ENCODE results near the gene TMEM247. TPM values are rescaled to one million over a fixed set of nuclear protein-coding genes. Genes with fewer than 3 reads are reported as not detected.
"Not testable (repeated sequence)": the region's sequence is repeated elsewhere in the genome, so short reads cannot be mapped to it uniquely, and the experiment has no call there.

Gene TMEM247
- polyA plus RNA-seq, 3 donors from 2014 or later: not detected

- DNase-seq: no peak
- no peak overlapping the region for H3K27ac Mint-ChIP-seq
- peaks cover 18 to 20% (median 19%) of the 10 kb centered on the region in 3 donors for H3K36me3 Mint-ChIP-seq
- peaks cover 10 to 27% (median 25%) of the 10 kb centered on the region in 6 donors for H3K9me3 Mint-ChIP-seq
- H3K4me1 Mint-ChIP-seq: no peaks in the 10 kb centered on the region
- H3K27me3 Mint-ChIP-seq (ENCODE audit: low read depth in 3 of 3): peaks cover 0 to 1% (median 0%) of the 10 kb centered on the region in 3 donors
- no peak overlapping the region for H3K4me3 Mint-ChIP-seq
Observed at GRCh38 chr2:46514738-46515137, 35.4 kb downstream of the TMEM247 start.

GRCh38 chr2:46517485-46517884 lies 38.1 kb downstream of the TMEM247 start:
- H3K9me3 Mint-ChIP-seq: peaks cover 10 to 27% (median 25%) of the 10 kb centered on the region in 6 donors
- no peaks in the 10 kb centered on the region for H3K4me1 Mint-ChIP-seq
- DNase-seq: no peak
- H3K4me3 Mint-ChIP-seq: no peak overlapping the region
- H3K36me3 Mint-ChIP-seq: peaks cover 18 to 20% (median 18%) of the 10 kb centered on the region in 3 donors
- no peaks in the 10 kb centered on the region for H3K27me3 Mint-ChIP-seq (ENCODE audit: low read depth in 3 of 3)
- H3K27ac Mint-ChIP-seq: no peak overlapping the region

GRCh38 chr2:46518861-46519260 lies 39.5 kb downstream of the TMEM247 start:
- no peak overlapping the region for H3K27ac Mint-ChIP-seq
- no peaks in the 10 kb centered on the region for H3K4me1 Mint-ChIP-seq
- peaks cover 10 to 27% (median 25%) of the 10 kb centered on the region in 6 donors for H3K9me3 Mint-ChIP-seq
- DNase-seq: no peak
- H3K36me3 Mint-ChIP-seq: peaks cover 16 to 20% (median 18%) of the 10 kb centered on the region in 3 donors
- H3K4me3 Mint-ChIP-seq: no peak overlapping the region
- no peaks in the 10 kb centered on the region for H3K27me3 Mint-ChIP-seq (ENCODE audit: low read depth in 3 of 3)

GRCh38 chr2:46519265-46519664 lies 39.9 kb downstream of the TMEM247 start:
- H3K27me3 Mint-ChIP-seq (ENCODE audit: low read depth in 3 of 3): no peaks in the 10 kb centered on the region
- no peaks in the 10 kb centered on the region for H3K4me1 Mint-ChIP-seq
- peaks cover 10 to 27% (median 23%) of the 10 kb centered on the region in 6 donors for H3K9me3 Mint-ChIP-seq
- no peak for DNase-seq
- H3K27ac Mint-ChIP-seq: no peak overlapping the region
- H3K36me3 Mint-ChIP-seq: peaks cover 16 to 19% (median 17%) of the 10 kb centered on the region in 3 donors
- H3K4me3 Mint-ChIP-seq: no peak overlapping the region

- peaks cover 10 to 18% (median 10%) of the 10 kb centered on the region in 3 donors for H3K36me3 Mint-ChIP-seq
- no peak overlapping the region for H3K27ac Mint-ChIP-seq
- no peaks in the 10 kb centered on the region for H3K4me1 Mint-ChIP-seq
- peaks cover 0 to 1% (median 0%) of the 10 kb centered on the region in 3 donors for H3K27me3 Mint-ChIP-seq (ENCODE audit: low read depth in 3 of 3)
- no peak for DNase-seq
- no peak overlapping the region for H3K4me3 Mint-ChIP-seq
- H3K9me3 Mint-ChIP-seq: peaks cover 7 to 21% (median 14%) of the 10 kb centered on the region in 6 donors
Observed at GRCh38 chr2:46520130-46520711, 40.9 kb downstream of the TMEM247 start.

- peaks cover under 1 to 9% (median 1%) of the 10 kb centered on the region in 3 donors for H3K36me3 Mint-ChIP-seq
- peaks cover under 1 to 11% (median 4%) of the 10 kb centered on the region in 6 donors for H3K9me3 Mint-ChIP-seq
- no peak for DNase-seq
- H3K4me3 Mint-ChIP-seq: no peak overlapping the region
- H3K4me1 Mint-ChIP-seq: no peaks in the 10 kb centered on the region
- peaks cover 0 to 2% (median 1%) of the 10 kb centered on the region in 3 donors for H3K27me3 Mint-ChIP-seq (ENCODE audit: low read depth in 3 of 3)
- H3K27ac Mint-ChIP-seq: no peak overlapping the region
Observed at GRCh38 chr2:46521215-46521683, 41.9 kb downstream of the TMEM247 start.

GRCh38 chr2:46522385-46522784 lies 43.0 kb downstream of the TMEM247 start:
- DNase-seq; H3K27ac Mint-ChIP-seq; H3K4me3 Mint-ChIP-seq; H3K9me3 Mint-ChIP-seq; H3K27me3 Mint-ChIP-seq (ENCODE audit: low read depth in 3 of 3); H3K4me1 Mint-ChIP-seq: not testable (repeated sequence)
- H3K36me3 Mint-ChIP-seq: peaks cover 0 to 14% (median 6%) of the 10 kb centered on the region in 3 donors

GRCh38 chr2:46525522-46526155 lies 46.3 kb downstream of the TMEM247 start:
- H3K4me1 Mint-ChIP-seq: no peaks in the 10 kb centered on the region
- no peak for DNase-seq
- no peaks in the 10 kb centered on the region for H3K9me3 Mint-ChIP-seq
- no peak overlapping the region for H3K4me3 Mint-ChIP-seq
- H3K36me3 Mint-ChIP-seq: peaks cover 2 to 14% (median 6%) of the 10 kb centered on the region in 3 donors
- peaks cover 0 to 2% (median 1%) of the 10 kb centered on the region in 3 donors for H3K27me3 Mint-ChIP-seq (ENCODE audit: low read depth in 3 of 3)
- H3K27ac Mint-ChIP-seq: no peak overlapping the region

GRCh38 chr2:46528880-46529279 lies 49.5 kb downstream of the TMEM247 start:
- Mint-ChIP-seq H3K27ac (no peak overlapping the region), H3K9me3 (no peaks in the 10 kb centered on the region), H3K36me3 (peaks cover 2 to 18% (median 6%) of the 10 kb centered on the region in 3 donors), H3K27me3 (ENCODE audit: low read depth in 3 of 3) (peaks cover 0 to 2% (median 1%) of the 10 kb centered on the region in 3 donors), H3K4me3 (no peak overlapping the region), H3K4me1 (peaks cover 2 to 9% of the 10 kb centered on the region in 2 donors)
- no peak for DNase-seq

- Mint-ChIP-seq H3K4me3 (no peak overlapping the region), H3K9me3 (no peaks in the 10 kb centered on the region), H3K27me3 (ENCODE audit: low read depth in 3 of 3) (peaks cover 0 to 6% (median 3%) of the 10 kb centered on the region in 3 donors), H3K4me1 (peaks cover 20 to 26% of the 10 kb centered on the region in 2 donors), H3K27ac (peak overlapping the region in 1 of 6 donors; percentile 5), H3K36me3 (peaks cover 2 to 11% (median 6%) of the 10 kb centered on the region in 3 donors)
- no peak for DNase-seq
Observed at GRCh38 chr2:46530639-46531038, 51.3 kb downstream of the TMEM247 start.

- Mint-ChIP-seq H3K4me3 (no peak overlapping the region), H3K4me1 (peaks cover 32 to 38% of the 10 kb centered on the region in 2 donors), H3K36me3 (peaks cover 0 to 5% (median 2%) of the 10 kb centered on the region in 3 donors), H3K27me3 (ENCODE audit: low read depth in 3 of 3) (peaks cover 0 to 9% (median 3%) of the 10 kb centered on the region in 3 donors), H3K27ac (no peak overlapping the region), H3K9me3 (no peaks in the 10 kb centered on the region)
- no peak for DNase-seq
Observed at GRCh38 chr2:46531863-46532262, 52.5 kb downstream of the TMEM247 start.

Other genes starting within 250 kb of the TMEM247 start
- under 1 TPM; 0.05 to 0.69 (median 0.08) TPM for gene EPAS1, start 182.2 kb upstream of the TMEM247 start, polyA plus RNA-seq
- 1 to 10 TPM; 4.2 to 5.3 (median 5.1) TPM for gene RHOQ, start 62.9 kb downstream of the TMEM247 start, polyA plus RNA-seq
- 1 to 10 TPM in 2 of 3 donors, not detected in 1; 4.6 to 5.3 TPM for gene ATP6V1E2, start 63.0 kb downstream of the TMEM247 start, polyA plus RNA-seq
- gene PIGF, start 137.5 kb downstream of the TMEM247 start, polyA plus RNA-seq: 10 to 100 TPM; 10.8 to 17.9 (median 15.3) TPM
- 10 to 100 TPM in 2 of 3 donors, 1 to 10 TPM in 1; 9.7 to 18.9 (median 16.2) TPM for gene CRIPT, start 137.7 kb downstream of the TMEM247 start, polyA plus RNA-seq
- gene SOCS5, start 219.7 kb downstream of the TMEM247 start, polyA plus RNA-seq: 1 to 10 TPM; 3.9 to 6.4 (median 5.4) TPM

Data from immature natural killer cell (primary cell).